Choroid plexus epithelial cell (primary cell): ENCODE data around the gene SYT8.
"Not testable (repeated sequence)": the region's sequence is repeated elsewhere in the genome, so short reads cannot be mapped to it uniquely, and the experiment has no call there.

ENCODE experiments used
- DNase-seq: peaks from one replicate; pipeline ENCODE4 v3.0.0-alpha.2; 2010; ENCODE audit warnings: low read depth
- H3K4me3 ChIP-seq: 2 replicates; pipeline ENCODE4 v1.5.1; 2011; ENCODE audit warnings: low read depth, mild to moderate bottlenecking, control low read depth, low read length, moderate library complexity
- CTCF ChIP-seq: conservative IDR thresholded peaks from 2 replicates; pipeline ENCODE4 v1.5.1; 2011; ENCODE audit warnings: low read depth, mild to moderate bottlenecking, control low read depth, inconsistent platforms, low read length, moderate library complexity

Gene SYT8

DNA sequence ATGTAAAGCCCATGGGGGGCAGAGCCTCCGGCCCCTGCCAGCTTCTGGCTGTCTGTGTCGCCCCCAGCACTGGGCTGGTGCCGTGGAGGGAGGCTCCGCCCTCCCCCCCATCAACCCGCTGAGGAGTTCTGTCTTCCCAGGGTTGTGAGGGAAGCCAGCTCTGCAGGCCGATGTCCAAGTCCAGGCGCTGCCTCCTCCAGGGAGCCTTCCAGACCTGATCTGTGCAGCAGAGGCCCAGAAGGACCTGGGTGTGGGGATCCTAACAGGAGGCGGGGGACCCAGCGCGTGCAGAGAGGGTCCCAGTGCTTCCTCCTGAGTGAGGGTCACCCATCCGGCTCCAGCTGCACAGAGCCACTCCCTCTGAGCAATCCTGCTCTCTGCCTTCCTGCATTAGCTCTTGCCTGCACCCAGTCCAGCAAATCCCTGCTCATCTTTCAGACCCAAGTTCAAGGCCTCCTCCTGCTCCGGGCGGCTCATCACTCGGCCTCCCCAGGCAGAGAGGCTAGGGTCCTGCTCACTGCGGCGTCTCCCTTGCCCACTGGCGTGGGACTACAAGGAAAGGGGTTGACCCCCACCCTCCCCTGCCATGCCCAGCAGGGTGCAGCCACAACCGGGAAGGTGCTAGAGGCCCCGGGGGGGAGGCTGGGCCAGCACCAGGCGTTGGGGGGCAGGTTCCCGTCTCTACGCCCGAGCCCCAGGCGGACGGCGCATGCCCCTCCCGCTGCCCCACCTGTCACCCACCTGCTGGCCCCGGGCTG, 40.5 kb downstream of the SYT8 start:
- DNase-seq = no peak
- TF ChIP-seq CTCF = no peak
- H3K4me3 ChIP-seq = no peak overlapping the region

DNA sequence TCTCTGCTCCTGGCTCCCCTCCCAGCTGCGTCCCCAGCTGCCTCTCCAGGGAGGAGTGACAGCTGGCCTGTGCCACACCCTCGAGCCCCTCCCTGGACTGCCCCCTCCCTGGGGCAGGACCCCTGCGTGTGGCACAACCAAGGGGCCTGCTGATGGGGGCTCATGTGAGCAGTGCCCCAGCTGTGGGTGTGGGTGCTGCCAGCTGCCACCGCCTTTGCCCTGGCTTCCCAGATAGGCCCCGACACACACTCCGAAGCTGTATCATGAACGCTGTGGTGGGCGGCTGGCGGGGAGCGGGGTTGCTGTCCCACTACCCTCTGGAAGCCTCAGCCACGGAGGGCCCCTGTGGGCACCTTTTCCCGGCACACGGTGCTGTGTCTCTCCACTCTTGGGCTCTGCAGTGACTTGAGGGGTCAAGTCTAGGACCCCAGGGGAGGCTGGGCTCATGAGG, 41.1 kb downstream of the SYT8 start:
- DNase-seq, H3K4me3 ChIP-seq: not testable (repeated sequence)

DNA sequence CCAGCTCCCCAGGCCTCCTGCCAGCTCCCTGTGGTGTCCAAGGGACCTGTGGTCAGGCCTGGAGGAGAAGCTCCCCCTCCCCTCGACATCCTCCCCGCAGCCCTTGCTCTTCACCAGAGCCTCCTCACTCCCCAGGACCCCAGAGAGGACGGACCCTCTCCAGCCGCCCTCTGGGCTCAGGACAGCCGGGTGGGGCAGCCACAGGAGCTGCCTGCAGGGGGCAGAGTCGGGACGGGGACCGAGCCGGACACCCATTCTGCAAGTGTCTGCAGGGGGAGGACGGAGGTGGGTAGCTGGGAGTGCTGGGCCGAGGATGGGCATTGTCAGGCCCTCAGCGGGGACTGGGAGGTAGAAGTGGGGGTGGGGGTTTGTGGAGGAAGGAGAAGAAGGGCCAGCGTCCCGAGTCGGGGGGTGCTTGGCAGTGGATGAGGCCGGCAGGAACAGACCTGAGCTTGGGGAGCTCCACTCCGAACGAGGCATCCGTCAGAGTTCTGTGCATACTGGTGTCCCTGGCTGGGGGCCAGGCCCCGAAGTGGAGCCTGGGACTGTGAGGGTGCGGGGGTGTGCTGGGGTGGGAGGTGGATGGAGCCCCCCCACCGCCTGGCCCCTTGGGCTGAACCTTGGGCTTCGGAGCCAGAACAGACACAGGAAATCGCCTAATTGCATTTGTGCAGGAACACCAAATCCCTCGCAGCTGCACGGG, 41.7 kb downstream of the SYT8 start:
- peak; percentile 57 for DNase-seq
- peak; percentile 80 for TF ChIP-seq CTCF
- H3K4me3 ChIP-seq = peak overlapping the region; percentile 7

- peak; percentile 56 for DNase-seq
- H3K4me3 ChIP-seq = no peak overlapping the region
- no peak for TF ChIP-seq CTCF
Observed at GRCh38 chr11:1877211-1878136, 42.7 kb downstream of the SYT8 start.

DNA sequence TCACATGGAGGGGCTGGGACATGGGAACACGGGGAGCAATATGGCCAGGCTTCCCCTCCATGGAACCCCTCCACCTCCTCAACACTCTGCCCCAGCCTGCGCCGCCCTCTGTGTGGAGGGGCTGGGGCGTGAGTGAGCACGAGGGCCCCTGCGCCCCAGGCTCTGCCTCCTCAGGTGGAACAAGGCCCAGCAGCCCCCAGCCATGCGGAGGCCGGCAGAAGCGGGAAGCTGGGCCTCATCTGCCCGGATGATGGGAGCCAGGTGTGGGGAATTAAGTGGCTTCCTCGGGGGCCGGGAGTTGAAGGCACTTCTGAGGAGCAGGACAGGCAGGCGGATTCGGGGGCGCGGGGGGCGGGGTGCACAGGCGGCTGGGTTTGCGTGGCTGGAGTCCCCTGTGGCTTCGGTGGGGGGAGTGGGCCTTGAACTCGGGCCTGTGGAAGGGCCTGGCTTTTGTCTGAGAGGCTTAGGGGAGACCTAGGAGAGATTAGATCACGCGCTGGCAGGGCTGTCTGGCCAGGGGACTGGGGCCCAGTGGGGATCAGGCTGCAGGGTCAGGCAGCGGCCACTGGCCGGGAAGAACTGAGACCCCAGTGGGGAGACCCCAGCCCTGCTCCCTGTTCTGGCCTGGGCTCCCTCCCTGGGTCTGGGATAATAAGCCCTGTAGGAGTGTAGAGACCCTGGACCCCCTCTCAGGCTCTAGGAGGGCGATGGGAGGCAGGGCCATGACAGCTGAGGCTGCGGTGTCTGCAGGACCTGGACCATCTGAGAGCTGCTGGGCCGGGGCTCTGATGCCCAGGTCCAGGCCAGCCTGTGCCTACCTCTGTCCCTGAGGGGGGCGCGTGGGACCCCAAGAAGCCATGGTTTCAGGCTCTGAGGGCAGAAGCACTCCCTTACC, 43.6 kb downstream of the SYT8 start:
- DNase-seq = no peak
- TF ChIP-seq CTCF = no peak
- H3K4me3 ChIP-seq = no peak overlapping the region

DNA sequence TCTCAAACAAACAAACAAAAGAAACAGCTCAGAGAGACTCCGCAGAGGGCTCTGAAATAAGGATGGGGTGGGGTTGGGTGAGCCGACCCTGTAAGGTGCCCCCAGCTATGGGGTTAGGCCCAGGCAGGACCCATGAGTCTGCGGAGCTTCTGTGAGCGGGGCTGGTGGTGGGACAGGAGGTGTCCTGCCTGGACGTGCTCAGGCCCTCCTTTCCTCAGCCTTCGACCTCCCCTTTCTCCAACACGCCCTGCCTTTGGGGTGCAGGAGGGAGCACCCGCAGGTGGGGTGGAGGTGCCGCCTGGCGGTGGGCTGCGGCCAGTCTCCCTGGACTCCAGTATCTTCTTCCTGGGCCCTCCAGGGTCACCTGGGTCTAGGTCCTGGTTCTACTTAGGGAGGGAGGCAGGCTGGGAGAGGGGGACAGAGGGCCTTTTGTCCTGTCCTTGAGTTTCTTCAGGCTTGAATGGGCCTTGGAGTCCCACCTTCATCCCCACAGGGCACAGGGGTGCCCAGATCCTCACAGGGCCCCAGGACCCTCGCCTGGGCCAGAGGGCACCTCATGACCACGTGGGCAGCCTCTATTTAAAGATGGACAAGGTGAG, 44.7 kb downstream of the SYT8 start:
- DNase-seq = no peak
- no peak overlapping the region for H3K4me3 ChIP-seq
- TF ChIP-seq CTCF = no peak
